ENCODE results near the gene PCDH8.

DNA sequence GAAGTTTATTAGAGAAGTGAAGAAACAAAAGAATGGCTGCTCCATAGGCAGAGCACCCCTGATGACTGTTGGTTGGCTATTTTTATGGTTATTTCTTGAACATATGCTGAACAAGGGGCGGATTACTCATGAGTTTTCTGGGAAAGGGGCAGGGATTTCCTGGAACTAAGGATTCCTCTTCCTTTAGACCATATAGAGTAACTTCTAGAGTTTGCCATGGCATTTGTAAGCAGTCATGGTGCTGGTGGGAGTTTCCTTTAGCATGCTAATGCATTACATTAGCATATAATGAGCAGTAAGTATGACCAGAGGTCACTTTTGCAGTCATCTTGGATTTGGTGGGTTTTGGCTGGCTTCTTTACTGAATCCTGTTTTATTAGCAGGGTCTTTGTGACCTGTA, 38.7 kb upstream of the PCDH8 start:
- no peak for TF ChIP-seq CTCF (IDR thresholded peaks at IDR 0.05 in 2 of 3, conservative IDR thresholded peaks at IDR 0.05 in 1 of 3; ENCODE audit: borderline replicate concordance in 1 of 3, insufficient read depth in 1 of 3, low read depth in 2 of 3, low read length in 2 of 3)
- TF ChIP-seq, protein P1, sequence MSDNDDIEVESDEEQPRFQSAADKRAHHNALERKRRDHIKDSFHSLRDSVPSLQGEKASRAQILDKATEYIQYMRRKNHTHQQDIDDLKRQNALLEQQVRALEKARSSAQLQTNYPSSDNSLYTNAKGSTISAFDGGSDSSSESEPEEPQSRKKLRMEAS (IDR thresholded peaks at IDR 0.05): no peak
- TF ChIP-seq REST (IDR thresholded peaks at IDR 0.05; ENCODE audit: low read depth): no peak
- TF ChIP-seq POLR2A (IDR thresholded peaks at IDR 0.05; ENCODE audit: borderline replicate concordance, extremely low read depth, insufficient read depth, insufficient read length): no peak
- TF ChIP-seq JUND (IDR thresholded peaks at IDR 0.05): no peak
- TF ChIP-seq ELF1 (IDR thresholded peaks at IDR 0.05; ENCODE audit: borderline replicate concordance, low read depth): no peak
- TF ChIP-seq POLR2AphosphoS5 (IDR thresholded peaks at IDR 0.05; ENCODE audit: low read depth, low read length): no peak
- TF ChIP-seq SIN3A (IDR thresholded peaks at IDR 0.05; ENCODE audit: low read depth): no peak

Measured in HCT116 (cell line).